Mesothelial cell of epicardium (in vitro differentiated cells): ENCODE data around the gene MLLT10. TPM values are rescaled to one million over a fixed set of nuclear protein-coding genes. Genes with fewer than 3 reads are reported as not detected.
A peak's percentile ranks its signal among the peaks of the same experiment; 100 is the strongest.

Experiments used
- DNase-seq, 2 experiments: peaks; one replicate each; pipeline ENCODE4 v3.0.0; 2021; ENCODE audit warnings: low spot score in 2 of 2; ENCODE audit not compliant: unreplicated experiment in 2 of 2
- H3K27ac Mint-ChIP-seq: 2 replicates; pipeline ENCODE4 v1.8.0; 2021; ENCODE audit warnings: mixed read lengths
- H3K27me3 Mint-ChIP-seq: 2 replicates; pipeline ENCODE4 v1.8.0; 2021; ENCODE audit warnings: low read depth, mixed read lengths
- H3K36me3 Mint-ChIP-seq: 2 replicates; pipeline ENCODE4 v1.8.0; 2021; ENCODE audit warnings: mixed read lengths
- H3K4me1 Mint-ChIP-seq: 2 replicates; pipeline ENCODE4 v1.8.0; 2021; ENCODE audit warnings: mixed read lengths
- H3K4me3 Mint-ChIP-seq: 2 replicates; pipeline ENCODE4 v1.8.0; 2021; ENCODE audit warnings: mild to moderate bottlenecking, moderate library complexity, mixed read lengths
- H3K9me3 Mint-ChIP-seq: 2 replicates; pipeline ENCODE4 v1.8.0; 2021; ENCODE audit warnings: mixed read lengths
- CTCF ChIP-seq: fragments of 200-600 bp; sonication (generic); IDR thresholded peaks from one replicate; pipeline ENCODE4 v1.5.0; 2021; ENCODE audit warnings: antibody characterized with exemption; ENCODE audit not compliant: unreplicated experiment
- total RNA-seq: library from RNA; stranded (reverse); gene quantifications from 3 replicates; pipeline ENCODE4 v1.2.1, GENCODE V29; 2021

The MLLT10 gene
- total RNA-seq, 1 donor from 2014 or later = 62.5 TPM

DNA sequence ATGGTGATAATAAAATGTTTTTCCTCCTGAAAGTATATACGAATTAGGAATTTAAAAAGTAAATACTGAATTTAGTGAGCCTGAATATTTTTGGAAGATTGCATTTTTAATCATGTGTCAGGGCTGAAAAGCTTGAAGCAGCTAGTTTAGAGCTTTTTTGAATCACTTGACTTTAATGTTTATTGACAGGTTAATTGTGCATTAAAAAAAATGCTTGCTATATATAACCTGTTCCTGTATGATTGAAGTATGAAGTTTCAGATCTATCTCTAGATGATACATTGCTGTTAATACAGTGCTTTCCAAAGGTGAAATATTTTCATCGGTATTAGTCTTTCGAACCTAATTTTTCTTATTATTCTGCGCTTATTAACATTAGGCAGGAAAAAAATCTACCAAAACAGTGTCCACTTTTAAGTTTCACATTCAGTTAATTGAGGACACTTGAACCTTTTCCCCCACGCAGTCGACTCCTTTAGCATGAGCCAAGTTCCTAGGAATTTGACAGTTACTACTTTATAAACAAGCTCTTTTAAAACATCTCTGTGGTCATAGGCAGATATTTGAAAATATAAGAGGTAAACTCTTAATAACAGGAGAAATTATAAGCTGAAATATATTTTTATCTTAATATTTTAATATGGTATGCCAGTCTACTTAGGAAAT, 187.1 kb downstream of the MLLT10 start:
- peak overlapping the region; percentile 52 for H3K27ac Mint-ChIP-seq
- DNase-seq = no peak
- H3K4me1 Mint-ChIP-seq = peaks cover 63% of the 10 kb centered on the region
- no peak overlapping the region for H3K4me3 Mint-ChIP-seq
- peaks cover 8% of the 10 kb centered on the region for H3K36me3 Mint-ChIP-seq
- no peak for TF ChIP-seq CTCF
- H3K27me3 Mint-ChIP-seq = no peaks in the 10 kb centered on the region
- H3K9me3 Mint-ChIP-seq = no peaks in the 10 kb centered on the region

DNA sequence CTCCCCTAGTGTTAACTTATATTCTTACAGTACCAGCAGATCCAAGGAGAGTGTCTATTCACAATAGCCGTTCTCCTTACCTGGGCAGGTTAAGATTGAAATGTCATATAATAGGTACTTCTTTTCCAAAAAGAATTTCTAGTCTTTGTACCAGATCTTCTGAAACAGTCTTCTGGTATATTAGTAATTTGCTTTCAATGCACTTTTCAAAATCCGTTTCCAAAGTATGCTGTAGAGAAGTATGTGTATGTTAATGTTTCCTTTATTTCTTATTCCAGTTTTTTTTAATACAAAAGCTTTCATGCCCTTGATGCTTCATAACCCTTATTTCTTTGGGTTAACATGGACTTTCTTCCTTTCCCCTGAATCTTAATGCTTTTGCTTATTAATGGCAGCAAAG, 188.2 kb downstream of the MLLT10 start:
- Mint-ChIP-seq H3K9me3 (no peaks in the 10 kb centered on the region), H3K27ac (peak overlapping the region; percentile 79), H3K36me3 (peaks cover 8% of the 10 kb centered on the region), H3K4me1 (peaks cover 71% of the 10 kb centered on the region), H3K4me3 (no peak overlapping the region), H3K27me3 (no peaks in the 10 kb centered on the region)
- no peak for DNase-seq
- TF ChIP-seq CTCF = no peak

DNA sequence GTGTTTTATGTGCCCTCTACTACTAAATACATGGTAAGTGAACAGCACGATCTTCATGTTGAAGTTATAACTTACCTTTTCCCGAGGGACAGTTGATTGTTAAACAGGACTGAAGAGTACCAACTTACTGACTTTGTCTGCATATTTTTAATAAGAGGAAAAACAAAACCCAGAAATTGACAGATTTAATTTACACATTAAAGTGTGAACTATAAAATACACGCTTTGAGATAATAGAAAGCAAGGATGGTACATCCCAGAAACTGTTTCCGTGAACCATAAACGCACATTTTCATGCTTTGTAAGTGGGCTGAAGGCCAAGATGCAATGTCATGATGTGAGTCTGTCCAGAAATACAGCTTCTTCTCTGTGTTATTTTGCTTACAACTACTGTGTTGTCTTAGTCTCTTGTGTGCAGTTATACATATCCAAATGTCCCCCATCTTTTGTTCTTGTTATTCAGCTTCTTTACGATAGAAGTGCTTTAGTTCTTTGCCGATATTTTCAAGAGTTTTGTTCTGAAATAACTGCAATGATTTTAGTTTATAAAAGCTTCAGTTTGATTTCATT, 190.1 kb downstream of the MLLT10 start:
- TF ChIP-seq CTCF = no peak
- peaks cover 77% of the 10 kb centered on the region for H3K4me1 Mint-ChIP-seq
- H3K36me3 Mint-ChIP-seq = no peaks in the 10 kb centered on the region
- peak overlapping the region; percentile 51 for H3K4me3 Mint-ChIP-seq
- no peaks in the 10 kb centered on the region for H3K9me3 Mint-ChIP-seq
- peak overlapping the region; percentile 95 for H3K27ac Mint-ChIP-seq
- no peak for DNase-seq
- no peaks in the 10 kb centered on the region for H3K27me3 Mint-ChIP-seq

GRCh38 chr10:21724687-21725367, 190.8 kb downstream of the MLLT10 start:
- peaks cover 80% of the 10 kb centered on the region for H3K4me1 Mint-ChIP-seq
- H3K36me3 Mint-ChIP-seq = no peaks in the 10 kb centered on the region
- peak overlapping the region; percentile 51 for H3K4me3 Mint-ChIP-seq
- DNase-seq = peak; percentile 86 to 88
- no peak for TF ChIP-seq CTCF
- H3K27ac Mint-ChIP-seq = peak overlapping the region; percentile 95
- H3K9me3 Mint-ChIP-seq = no peaks in the 10 kb centered on the region
- H3K27me3 Mint-ChIP-seq = no peaks in the 10 kb centered on the region

DNA sequence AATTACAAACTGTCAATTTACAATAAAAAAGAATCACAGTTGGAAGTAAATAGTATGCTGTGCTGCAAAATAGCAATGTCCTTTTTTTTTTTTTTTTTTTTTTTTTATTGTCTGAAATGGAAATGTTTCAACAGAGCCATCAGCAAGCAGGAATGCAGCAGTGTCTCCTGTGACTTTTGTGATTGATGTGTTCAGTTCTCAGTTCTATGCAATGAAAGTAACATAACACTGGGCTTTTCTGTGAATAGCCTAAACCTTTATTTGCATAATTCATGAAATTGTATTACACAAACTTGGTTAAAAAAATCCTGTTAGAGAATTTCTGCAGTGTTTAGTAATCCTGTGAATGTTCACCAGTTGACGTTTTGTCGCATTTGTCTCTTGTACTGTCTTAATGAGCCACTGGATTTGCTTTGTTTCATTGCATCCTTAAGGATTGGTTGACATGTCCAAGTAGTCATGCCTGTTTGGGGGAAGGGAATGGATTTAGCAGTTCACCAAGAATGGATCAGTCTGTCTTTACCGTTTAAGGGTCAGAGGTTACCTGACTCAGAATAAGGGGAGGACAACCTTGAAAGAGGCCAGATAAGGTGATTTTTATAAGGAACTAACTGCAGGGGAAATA, 192.7 kb downstream of the MLLT10 start:
- Mint-ChIP-seq H3K36me3 (no peaks in the 10 kb centered on the region), H3K27ac (peak overlapping the region; percentile 95), H3K4me3 (no peak overlapping the region), H3K4me1 (peaks cover 75% of the 10 kb centered on the region), H3K9me3 (no peaks in the 10 kb centered on the region), H3K27me3 (no peaks in the 10 kb centered on the region)
- TF ChIP-seq CTCF = no peak
- no peak for DNase-seq
